IPS-NIHi11 (cell line): ENCODE measurements around the gene ACSM2B.
"Not testable (repeated sequence)": the region's sequence is repeated elsewhere in the genome, so short reads cannot be mapped to it uniquely, and the experiment has no call there.

Experiments used
- DNase-seq: peaks from one replicate; pipeline ENCODE4 v3.0.0; 2012; ENCODE audit warnings: mixed read lengths, low spot score

Gene ACSM2B

GRCh38 chr16:20595694-20596093 is 19.5 kb upstream of the ACSM2B start:
- DNase-seq, result not testable (repeated sequence)

GRCh38 chr16:20595068-20595467 is 18.9 kb upstream of the ACSM2B start:
- DNase-seq, result not testable (repeated sequence)

- not testable (repeated sequence) for DNase-seq
Measured at GRCh38 chr16:20592780-20593179, 16.6 kb upstream of the ACSM2B start.

- DNase-seq, result not testable (repeated sequence)
Measured at GRCh38 chr16:20589486-20589885, 13.3 kb upstream of the ACSM2B start.

- not testable (repeated sequence) for DNase-seq
Measured at GRCh38 chr16:20587645-20588074, 11.5 kb upstream of the ACSM2B start.

- not testable (repeated sequence) for DNase-seq
Measured at GRCh38 chr16:20586716-20587115, 10.5 kb upstream of the ACSM2B start.

GRCh38 chr16:20586112-20586511 is 9.9 kb upstream of the ACSM2B start:
- not testable (repeated sequence) for DNase-seq

GRCh38 chr16:20580487-20581259 is 4.5 kb upstream of the ACSM2B start:
- not testable (repeated sequence) for DNase-seq

GRCh38 chr16:20578091-20578490 is 1.9 kb upstream of the ACSM2B start:
- DNase-seq, result not testable (repeated sequence)

GRCh38 chr16:20569117-20569651 is 7.0 kb downstream of the ACSM2B start:
- DNase-seq, result not testable (repeated sequence)

GRCh38 chr16:20568404-20568803 is 7.8 kb downstream of the ACSM2B start:
- DNase-seq, result no peak

- DNase-seq, result no peak
Measured at GRCh38 chr16:20566864-20567263, 9.3 kb downstream of the ACSM2B start.

- not testable (repeated sequence) for DNase-seq
Measured at GRCh38 chr16:20565334-20565733, 10.8 kb downstream of the ACSM2B start.

GRCh38 chr16:20564218-20564617 is 11.9 kb downstream of the ACSM2B start:
- not testable (repeated sequence) for DNase-seq

- not testable (repeated sequence) for DNase-seq
Measured at GRCh38 chr16:20555628-20556027, 20.5 kb downstream of the ACSM2B start.

GRCh38 chr16:20554689-20555088 is 21.5 kb downstream of the ACSM2B start:
- DNase-seq, result not testable (repeated sequence)

- not testable (repeated sequence) for DNase-seq
Measured at GRCh38 chr16:20553493-20553892, 22.7 kb downstream of the ACSM2B start.

- not testable (repeated sequence) for DNase-seq
Measured at GRCh38 chr16:20546951-20547350, 29.2 kb downstream of the ACSM2B start.

- DNase-seq, result not testable (repeated sequence)
Measured at GRCh38 chr16:20546278-20546853, 29.8 kb downstream of the ACSM2B start.

- not testable (repeated sequence) for DNase-seq
Measured at GRCh38 chr16:20540603-20541316, 35.4 kb downstream of the ACSM2B start.

- DNase-seq, result no peak
Measured at GRCh38 chr16:20538687-20539086, 37.5 kb downstream of the ACSM2B start.

GRCh38 chr16:20538181-20538580 is 38.0 kb downstream of the ACSM2B start:
- no peak for DNase-seq
